ENCODE results near the gene CNTFR. TPM values are rescaled to one million over a fixed set of nuclear protein-coding genes. Genes with fewer than 3 reads are reported as not detected.
"Not testable (repeated sequence)": the region's sequence is repeated elsewhere in the genome, so short reads cannot be mapped to it uniquely, and the experiment has no call there.

The CNTFR gene, protein sequence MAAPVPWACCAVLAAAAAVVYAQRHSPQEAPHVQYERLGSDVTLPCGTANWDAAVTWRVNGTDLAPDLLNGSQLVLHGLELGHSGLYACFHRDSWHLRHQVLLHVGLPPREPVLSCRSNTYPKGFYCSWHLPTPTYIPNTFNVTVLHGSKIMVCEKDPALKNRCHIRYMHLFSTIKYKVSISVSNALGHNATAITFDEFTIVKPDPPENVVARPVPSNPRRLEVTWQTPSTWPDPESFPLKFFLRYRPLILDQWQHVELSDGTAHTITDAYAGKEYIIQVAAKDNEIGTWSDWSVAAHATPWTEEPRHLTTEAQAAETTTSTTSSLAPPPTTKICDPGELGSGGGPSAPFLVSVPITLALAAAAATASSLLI
- total RNA-seq (1 to 10 TPM; 2.2 to 9.7 (median 3.7) TPM), polyA plus RNA-seq (10 to 100 TPM in 1 of 3 donors, 1 to 10 TPM in 2; 1.1 to 15.2 (median 5.7) TPM)
- long read RNA-seq, donor 1: 0 reads
- long read RNA-seq, donor 2: 0 reads
- long read RNA-seq, donor 3: 0 reads
- long read RNA-seq, donor 4: 0 reads
- long read RNA-seq, donor 5, partial matches to known transcripts: 0 of 3 reads
- long read RNA-seq, donor 5, other reads (novel, unspliced or antisense): 0 of 3 reads
- long read RNA-seq, donor 6, partial matches to known transcripts: 1 of 2 reads
- long read RNA-seq, donor 6, other reads (novel, unspliced or antisense): 1 of 2 reads
- long read RNA-seq, donor 7: 0 reads
- long read RNA-seq, donor 8, partial matches to known transcripts: 87 of 109 reads
- long read RNA-seq, donor 8, other reads (novel, unspliced or antisense): 19 of 109 reads
- long read RNA-seq, donor 9, partial matches to known transcripts: 68 of 76 reads
- long read RNA-seq, donor 9, other reads (novel, unspliced or antisense): 7 of 76 reads
- long read RNA-seq, donor 10, partial matches to known transcripts: 0 of 2 reads
- long read RNA-seq, donor 10, other reads (novel, unspliced or antisense): 0 of 2 reads

DNA sequence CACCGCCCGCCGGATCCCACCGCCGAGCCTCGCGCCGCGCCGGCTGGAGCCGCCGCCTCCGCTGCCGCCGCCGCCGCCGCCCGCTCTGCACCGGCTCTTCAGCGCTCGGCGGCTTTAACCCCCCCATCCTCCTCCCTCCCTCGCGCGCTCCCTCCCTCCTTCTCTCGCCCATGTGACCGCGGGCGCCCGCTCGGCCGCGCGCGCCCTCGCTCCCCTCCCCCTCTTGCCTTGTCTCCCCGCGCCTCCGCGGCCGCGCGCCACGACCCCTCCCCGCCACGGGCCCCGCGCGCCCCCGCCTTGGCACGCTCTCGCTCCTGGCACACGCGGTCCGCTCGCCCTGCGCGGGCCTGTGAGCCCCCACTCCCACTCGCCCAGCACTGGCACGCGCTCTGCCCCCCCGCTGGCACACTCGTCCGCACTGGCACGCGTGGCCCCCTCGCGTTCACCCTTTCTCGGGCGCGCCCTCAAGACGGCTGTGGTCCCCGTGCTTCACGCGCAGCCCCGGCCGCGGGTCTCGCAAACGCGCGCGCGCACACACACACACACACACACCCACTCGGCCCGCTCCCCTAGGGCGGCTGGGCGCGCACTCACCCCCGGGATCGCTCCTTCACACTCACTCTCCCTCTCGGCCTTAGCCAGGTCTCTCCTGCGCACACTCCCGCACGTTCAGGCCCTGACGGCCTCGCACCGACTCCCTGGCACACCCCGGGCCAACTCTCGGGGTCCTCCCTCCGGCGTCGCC, at the start of gene CNTFR:
Gene CNTFR (minus strand): TSS at position 89 of the 745 bp plus-strand sequence. CDS start 20,743 bp downstream, outside the sequence.
- Histone ChIP-seq H3K27ac (peak within 1 kb of the TSS in 1 of 5 donors; percentile 3), H3K9me3 (replicated peaks in 1 of 3) (no peaks in the 10 kb centered on the region), H3K27me3 (peaks cover 30% of the 10 kb centered on the region), H3K4me1 (replicated peaks in 1 of 2) (peaks cover 0 to 4% of the 10 kb centered on the region in 2 donors), H3K4me3 (peak within 1 kb of the TSS in 1 of 4 donors; percentile 57), H3K36me3 (replicated peaks in 1 of 2) (no peaks in the 10 kb centered on the region)
- intact Hi-C loops (cut with DNase I): loop anchor here (2.0 to 10.0 kb wide), 4 partner anchors 39 to 188 kb away; no protein-coding TSS in a partner anchor
- no peak for DNase-seq
- TF ChIP-seq, protein P1, sequence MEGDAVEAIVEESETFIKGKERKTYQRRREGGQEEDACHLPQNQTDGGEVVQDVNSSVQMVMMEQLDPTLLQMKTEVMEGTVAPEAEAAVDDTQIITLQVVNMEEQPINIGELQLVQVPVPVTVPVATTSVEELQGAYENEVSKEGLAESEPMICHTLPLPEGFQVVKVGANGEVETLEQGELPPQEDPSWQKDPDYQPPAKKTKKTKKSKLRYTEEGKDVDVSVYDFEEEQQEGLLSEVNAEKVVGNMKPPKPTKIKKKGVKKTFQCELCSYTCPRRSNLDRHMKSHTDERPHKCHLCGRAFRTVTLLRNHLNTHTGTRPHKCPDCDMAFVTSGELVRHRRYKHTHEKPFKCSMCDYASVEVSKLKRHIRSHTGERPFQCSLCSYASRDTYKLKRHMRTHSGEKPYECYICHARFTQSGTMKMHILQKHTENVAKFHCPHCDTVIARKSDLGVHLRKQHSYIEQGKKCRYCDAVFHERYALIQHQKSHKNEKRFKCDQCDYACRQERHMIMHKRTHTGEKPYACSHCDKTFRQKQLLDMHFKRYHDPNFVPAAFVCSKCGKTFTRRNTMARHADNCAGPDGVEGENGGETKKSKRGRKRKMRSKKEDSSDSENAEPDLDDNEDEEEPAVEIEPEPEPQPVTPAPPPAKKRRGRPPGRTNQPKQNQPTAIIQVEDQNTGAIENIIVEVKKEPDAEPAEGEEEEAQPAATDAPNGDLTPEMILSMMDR (IDR thresholded peaks at IDR 0.05): no peak
- no peak for TF ChIP-seq POLR2A (IDR thresholded peaks at IDR 0.05)
- 3 to 8% (median 5%) methylated on average over 16 to 103 of the region's 104 CpGs for WGBS, 4 donors

DNA sequence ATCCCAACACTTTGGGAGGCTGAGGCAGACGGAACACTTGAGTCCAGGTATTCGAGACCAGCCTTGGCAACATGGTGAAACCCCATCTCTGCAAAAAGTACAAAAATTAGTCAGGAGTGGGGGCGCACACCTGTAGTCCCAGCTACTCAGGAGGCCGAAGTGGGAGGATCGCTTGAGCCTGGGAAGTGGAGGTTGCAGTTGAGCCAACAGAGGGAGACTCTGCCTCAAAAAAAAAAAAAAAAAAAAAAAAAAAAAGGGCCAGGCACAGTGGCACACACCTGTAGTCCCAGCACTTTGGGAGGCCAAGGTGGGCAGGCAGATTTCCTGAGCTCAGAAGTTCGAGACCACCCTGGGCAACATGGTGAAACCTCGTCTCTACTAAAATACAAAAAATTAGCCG, 49.8 kb upstream of the CNTFR start:
- DNase-seq; intact Hi-C loops (cut with DNase I); H3K4me3 ChIP-seq; H3K27ac ChIP-seq; H3K36me3 ChIP-seq (replicated peaks in 1 of 2); H3K9me3 ChIP-seq (replicated peaks in 1 of 3); H3K27me3 ChIP-seq: not testable (repeated sequence)
- H3K4me1 ChIP-seq (replicated peaks in 1 of 2): peaks cover 19 to 26% of the 10 kb centered on the region in 2 donors
- 82 to 100% (median 90%) methylated on average over 5 to 8 of the region's 8 CpGs for WGBS, 4 donors

DNA sequence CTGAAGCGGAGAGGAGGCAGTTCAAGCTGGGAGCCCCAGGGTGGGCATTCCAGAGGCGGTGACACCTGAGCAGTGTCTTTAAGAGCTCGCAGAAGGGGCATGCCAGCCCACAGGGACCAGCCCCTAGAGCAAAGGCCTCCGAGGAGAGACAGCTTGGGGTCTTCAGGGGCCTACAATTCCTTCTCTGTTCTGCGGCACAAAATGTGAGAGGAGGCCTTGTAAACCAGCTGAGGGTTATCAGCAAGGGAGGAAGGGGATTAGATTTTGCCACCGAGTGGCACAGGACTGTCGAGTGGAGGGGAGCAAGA, 48.6 kb upstream of the CNTFR start:
- H3K9me3 ChIP-seq (replicated peaks in 1 of 3): no peaks in the 10 kb centered on the region
- TF ChIP-seq, protein P1 (IDR thresholded peaks at IDR 0.05): no peak
- no peak for TF ChIP-seq POLR2A (IDR thresholded peaks at IDR 0.05)
- H3K27ac ChIP-seq: peak overlapping the region; percentile 52 to 89 (median 71)
- peak overlapping the region in 3 of 4 donors; percentile 60 to 92 (median 88) for H3K4me3 ChIP-seq
- no peaks in the 10 kb centered on the region for H3K27me3 ChIP-seq
- H3K36me3 ChIP-seq (replicated peaks in 1 of 2): peaks cover 0 to 6% of the 10 kb centered on the region in 2 donors
- DNase-seq: no peak
- peaks cover 19 to 26% of the 10 kb centered on the region in 2 donors for H3K4me1 ChIP-seq (replicated peaks in 1 of 2)
- intact Hi-C loops (cut with DNase I): no loop called here
- WGBS, 4 donors: 10 to 16% (median 12%) methylated on average over 6 to 7 of the region's 7 CpGs

DNA sequence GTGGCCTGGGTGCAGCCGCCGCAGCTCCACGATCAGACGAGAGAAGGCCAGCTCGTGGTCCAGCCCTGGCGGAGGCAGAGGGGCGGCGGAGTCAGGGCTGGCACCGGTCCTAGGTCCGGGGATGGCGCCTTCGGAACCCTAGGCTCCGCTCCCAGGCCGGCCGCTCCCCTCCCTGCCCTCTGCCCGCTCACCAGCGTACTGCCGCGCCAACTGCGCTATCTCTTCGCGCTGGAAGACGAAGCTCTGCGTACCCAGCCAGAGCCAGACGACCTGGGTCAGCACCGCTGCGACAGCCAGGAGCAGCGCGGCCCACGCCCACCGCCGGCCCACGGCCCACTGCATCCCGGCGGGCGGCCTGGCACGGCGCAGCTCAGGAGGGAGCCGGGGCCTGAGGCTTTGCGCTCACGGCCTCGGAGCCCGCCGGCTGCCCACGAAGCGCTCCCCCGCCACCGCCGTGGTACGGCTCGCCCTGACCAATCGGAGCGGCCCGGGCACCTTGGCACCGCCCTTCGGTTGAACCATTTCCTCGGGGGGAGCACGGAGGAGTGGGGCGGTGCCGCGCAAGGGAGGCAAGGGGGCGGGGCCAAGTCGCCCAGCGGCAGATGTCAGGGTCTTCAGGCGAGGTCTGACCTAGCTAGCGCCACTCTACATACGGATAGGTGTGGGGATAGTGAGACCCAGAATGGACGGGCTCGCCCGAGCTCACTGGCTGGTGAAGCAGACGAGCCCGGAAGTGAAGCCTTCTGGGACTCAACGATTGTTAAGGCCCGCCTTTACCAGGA, 48.0 kb upstream of the CNTFR start, which contains the start of gene SIGMAR1:
Gene SIGMAR1 (minus strand): TSS at position 432 of the 782 bp plus-strand sequence. CDS start 90 bp downstream, at position 342.
- no peaks in the 10 kb centered on the region for H3K27me3 ChIP-seq
- H3K9me3 ChIP-seq (replicated peaks in 1 of 3): no peaks in the 10 kb centered on the region
- peaks cover 19 to 26% of the 10 kb centered on the region in 2 donors for H3K4me1 ChIP-seq (replicated peaks in 1 of 2)
- peak; percentile 93 to 96 (median 94) for DNase-seq
- peak within 1 kb of the TSS; percentile 52 to 89 (median 71) for H3K27ac ChIP-seq
- intact Hi-C loops (cut with DNase I): no loop called here
- peak within 1 kb of the TSS in 3 of 4 donors; percentile 60 to 92 (median 88) for H3K4me3 ChIP-seq
- TF ChIP-seq, protein P1 (IDR thresholded peaks at IDR 0.05): peak in 2 of 6 experiments; percentile 3 to 15
- TF ChIP-seq POLR2A (IDR thresholded peaks at IDR 0.05): peak; percentile 64 to 86
- WGBS, 4 donors: 0 to 1% (median 0%) methylated on average over 12 to 74 of the region's 74 CpGs; no CpG with 5 or more reads in 1 of the 4 donors
- peaks cover 0 to 6% of the 10 kb centered on the region in 2 donors for H3K36me3 ChIP-seq (replicated peaks in 1 of 2)
